A673 (cell line): ENCODE data around the gene PLXDC2. TPM values are rescaled to one million over a fixed set of nuclear protein-coding genes. Genes with fewer than 3 reads are reported as not detected.

Experiments
- BruUV-seq: library from RNA; stranded (reverse); fragments of 400-500 nt; replicated peaks from 2 replicates; lab custom pipeline; 2021; lab: Mats Ljungman, UMichigan
- CTCF ChIA-PET: fragments of 300-600 bp; sonication (Branson Sonifier 250); formaldehyde crosslinking; loops from one replicate; lab custom pipeline; 2022; ENCODE audit warnings: antibody characterized with exemption; lab: Charles Lee
- POLR2A ChIA-PET: fragments of 300-600 bp; sonication (Branson Sonifier 250); formaldehyde crosslinking; loops from one replicate; lab custom pipeline; 2022; ENCODE audit warnings: antibody characterized with exemption; ENCODE audit not compliant: low non-redundant PET; lab: Charles Lee
- DNase-seq: peaks from one replicate; pipeline ENCODE4 v3.0.0-alpha.2; 2015; ENCODE audit warnings: low spot score
- H3K27ac ChIP-seq: fragments of 200-600 bp; sonication (generic); 2 replicates; pipeline ENCODE4 v1.5.1; 2016; ENCODE audit warnings: mixed run types, low read depth, mild to moderate bottlenecking, mixed read lengths, antibody characterized with exemption, low read length; ENCODE audit not compliant: poor library complexity, severe bottlenecking
- H3K27me3 ChIP-seq: fragments of 200-600 bp; sonication (generic); replicated peaks from 2 replicates; pipeline ENCODE4 v1.6.1; 2017; ENCODE audit warnings: mixed run types, low read depth, mild to moderate bottlenecking, mixed read lengths, antibody characterized with exemption, low read length; ENCODE audit not compliant: insufficient read depth, poor library complexity
- H3K36me3 ChIP-seq: fragments of 200-600 bp; sonication (generic); 2 replicates; pipeline ENCODE4 v1.6.1; 2016; ENCODE audit warnings: mixed run types, mild to moderate bottlenecking, mixed read lengths, antibody characterized with exemption, low read length; ENCODE audit not compliant: insufficient read depth, poor library complexity, severe bottlenecking
- H3K4me1 ChIP-seq: fragments of 200-600 bp; sonication (generic); 2 replicates; pipeline ENCODE4 v1.6.1; 2017; ENCODE audit warnings: mixed run types, mild to moderate bottlenecking, mixed read lengths, antibody characterized with exemption, low read length; ENCODE audit not compliant: insufficient read depth, poor library complexity, severe bottlenecking
- H3K4me3 ChIP-seq: fragments of 200-600 bp; sonication (generic); 2 replicates; pipeline ENCODE4 v1.5.1; 2016; ENCODE audit warnings: low read depth, mixed run types, mild to moderate bottlenecking, mixed read lengths, low read length; ENCODE audit not compliant: poor library complexity, severe bottlenecking
- H3K9me3 ChIP-seq: fragments of 200-600 bp; sonication (generic); 2 replicates; pipeline ENCODE4 v1.6.1; 2016; ENCODE audit warnings: mixed run types, low read depth, mild to moderate bottlenecking, mixed read lengths, antibody characterized with exemption, low read length; ENCODE audit not compliant: poor library complexity, severe bottlenecking
- EZH2 ChIP-seq: fragments of 200-600 bp; sonication (generic); IDR thresholded peaks from 2 replicates; pipeline ENCODE4 v1.6.1; 2017; ENCODE audit warnings: borderline replicate concordance, low read depth, mild to moderate bottlenecking, mixed read lengths, antibody characterized with exemption, low read length; ENCODE audit not compliant: poor library complexity, severe bottlenecking
- intact Hi-C: fragments of 100-400 bp; cut with micrococcal nuclease; formaldehyde crosslinking; loops from one replicate; pipeline ENCODE4 v1.10.0; 2022; ENCODE audit not compliant: unreplicated experiment
- total RNA-seq: library from RNA; stranded (reverse); gene quantifications from 2 replicates; pipeline ENCODE4 v1.2.3, GENCODE V29; 2021
- TF ChIP-seq, protein P1 (sequence below): fragments of 300-800, 200-600 bp; sonication (generic); conservative IDR thresholded peaks from 2 replicates; pipeline ENCODE4 v1.5.1; 2017; ENCODE audit warnings: low read depth, mild to moderate bottlenecking, antibody characterized with exemption, low read length, moderate library complexity, mixed read lengths

Gene PLXDC2
- total RNA-seq, 1 experiment from 2014 or later = 74.8 TPM

- DNase-seq = no peak
- POLR2A ChIA-PET = no interaction called here
- CTCF ChIA-PET = no interaction called here
- Histone ChIP-seq H3K27me3 (no peaks in the 10 kb centered on the region), H3K36me3 (no peaks in the 10 kb centered on the region), H3K4me3 (no peak overlapping the region), H3K4me1 (no peaks in the 10 kb centered on the region), H3K9me3 (no peaks in the 10 kb centered on the region), H3K27ac (no peak overlapping the region)
- no peak for TF ChIP-seq EZH2
- TF ChIP-seq, protein P1, sequence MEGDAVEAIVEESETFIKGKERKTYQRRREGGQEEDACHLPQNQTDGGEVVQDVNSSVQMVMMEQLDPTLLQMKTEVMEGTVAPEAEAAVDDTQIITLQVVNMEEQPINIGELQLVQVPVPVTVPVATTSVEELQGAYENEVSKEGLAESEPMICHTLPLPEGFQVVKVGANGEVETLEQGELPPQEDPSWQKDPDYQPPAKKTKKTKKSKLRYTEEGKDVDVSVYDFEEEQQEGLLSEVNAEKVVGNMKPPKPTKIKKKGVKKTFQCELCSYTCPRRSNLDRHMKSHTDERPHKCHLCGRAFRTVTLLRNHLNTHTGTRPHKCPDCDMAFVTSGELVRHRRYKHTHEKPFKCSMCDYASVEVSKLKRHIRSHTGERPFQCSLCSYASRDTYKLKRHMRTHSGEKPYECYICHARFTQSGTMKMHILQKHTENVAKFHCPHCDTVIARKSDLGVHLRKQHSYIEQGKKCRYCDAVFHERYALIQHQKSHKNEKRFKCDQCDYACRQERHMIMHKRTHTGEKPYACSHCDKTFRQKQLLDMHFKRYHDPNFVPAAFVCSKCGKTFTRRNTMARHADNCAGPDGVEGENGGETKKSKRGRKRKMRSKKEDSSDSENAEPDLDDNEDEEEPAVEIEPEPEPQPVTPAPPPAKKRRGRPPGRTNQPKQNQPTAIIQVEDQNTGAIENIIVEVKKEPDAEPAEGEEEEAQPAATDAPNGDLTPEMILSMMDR = no peak
- intact Hi-C loops = no loop called here
- no TSS peak for BruUV-seq
These were observed 471.4 kb downstream of the PLXDC2 start for GRCh38 chr10:20287586-20287985.

GRCh38 chr10:20288060-20288459, 471.8 kb downstream of the PLXDC2 start:
- intact Hi-C loops = no loop called here
- Histone ChIP-seq H3K9me3 (no peaks in the 10 kb centered on the region), H3K36me3 (no peaks in the 10 kb centered on the region), H3K4me1 (no peaks in the 10 kb centered on the region), H3K27me3 (no peaks in the 10 kb centered on the region), H3K27ac (no peak overlapping the region), H3K4me3 (no peak overlapping the region)
- DNase-seq = no peak
- POLR2A ChIA-PET = no interaction called here
- CTCF ChIA-PET = no interaction called here
- BruUV-seq = no TSS peak
- TF ChIP-seq, protein P1 = no peak
- no peak for TF ChIP-seq EZH2

GRCh38 chr10:20289070-20289828, 473.0 kb downstream of the PLXDC2 start:
- intact Hi-C loops = no loop called here
- CTCF ChIA-PET = no interaction called here
- Histone ChIP-seq H3K4me1 (no peaks in the 10 kb centered on the region), H3K4me3 (no peak overlapping the region), H3K36me3 (no peaks in the 10 kb centered on the region), H3K27me3 (no peaks in the 10 kb centered on the region), H3K27ac (no peak overlapping the region), H3K9me3 (no peaks in the 10 kb centered on the region)
- POLR2A ChIA-PET = no interaction called here
- no peak for DNase-seq
- no TSS peak for BruUV-seq
- TF ChIP-seq, protein P1 = no peak
- no peak for TF ChIP-seq EZH2
